GM21526 (cell line): Measurements from ENCODE around the gene MCL1.
A peak's percentile ranks its signal among the peaks of the same experiment; 100 is the strongest.
"Not testable (repeated sequence)": the region's sequence is repeated elsewhere in the genome, so short reads cannot be mapped to it uniquely, and the experiment has no call there.

Experiments used
- ATAC-seq: cut with Tn5 transposase; IDR thresholded peaks from one replicate; pipeline ENCODE4 v1.9.1; 2021; ENCODE audit warnings: moderate library complexity; ENCODE audit not compliant: unreplicated experiment, low FRiP score

MCL1 gene

GRCh38 chr1:150573648-150574071 lies 5.8 kb downstream of the MCL1 start:
- not testable (repeated sequence) for ATAC-seq

GRCh38 chr1:150572918-150573647 lies 6.3 kb downstream of the MCL1 start:
- ATAC-seq = no peak

DNA sequence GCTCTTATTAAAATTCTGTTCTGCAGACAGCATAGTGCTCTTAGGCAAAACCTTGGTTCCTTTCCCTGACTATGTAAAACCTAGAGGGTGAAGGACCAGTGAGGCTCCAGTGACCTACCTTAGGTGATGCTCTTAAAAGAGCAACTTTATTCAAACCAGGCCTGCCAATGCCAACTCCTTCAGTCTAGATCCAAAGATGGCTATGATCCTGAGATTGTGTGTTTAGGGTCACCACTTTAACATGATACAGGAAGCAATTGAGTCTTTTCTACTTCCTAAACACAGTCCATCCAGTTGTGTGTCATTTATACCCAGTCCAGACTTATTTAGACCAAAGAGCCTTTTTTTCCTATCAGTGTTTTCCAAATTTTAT lies 10.8 kb downstream of the MCL1 start:
- ATAC-seq = no peak

DNA sequence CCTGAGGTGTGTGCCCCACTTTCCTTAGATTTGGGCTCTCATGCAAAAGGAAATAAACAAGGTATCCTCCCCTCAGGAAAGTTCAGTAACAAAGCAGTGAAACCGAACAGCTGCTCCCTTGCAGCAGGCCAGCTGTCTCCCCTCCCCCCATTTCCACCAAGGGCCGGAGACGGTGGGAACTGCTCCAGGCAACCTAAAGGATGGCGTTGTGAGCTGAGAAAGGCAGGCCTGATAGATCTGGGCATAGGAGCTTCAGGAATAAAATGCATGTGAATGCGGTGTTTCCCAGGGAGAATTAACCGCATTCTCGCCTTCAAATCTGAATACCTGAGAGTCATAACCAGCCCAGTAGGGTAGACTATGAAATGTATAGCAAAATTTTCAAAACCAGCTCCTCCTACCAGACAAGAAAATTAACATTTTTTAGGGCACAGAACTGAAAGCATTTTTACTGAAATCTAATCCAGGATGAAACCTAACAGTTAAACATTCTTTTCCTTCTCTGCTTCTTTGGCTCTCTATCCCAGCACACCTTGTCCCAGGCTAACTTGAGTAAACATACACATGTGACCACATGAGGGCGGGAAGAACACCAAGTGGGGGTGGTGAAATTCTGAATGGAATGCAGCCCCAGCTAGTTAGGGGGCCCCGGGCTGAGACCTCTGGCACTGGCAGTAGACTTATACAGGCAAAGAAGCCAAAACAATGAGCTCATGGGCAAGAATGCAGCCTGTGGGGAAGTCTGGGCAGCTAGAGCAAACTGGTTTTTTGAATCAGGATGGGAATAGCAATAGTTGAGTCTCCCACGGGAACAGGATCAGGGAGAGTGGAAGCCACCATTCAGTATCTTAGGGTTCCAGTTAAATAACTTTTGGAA lies 11.5 kb downstream of the MCL1 start:
- ATAC-seq = no peak

GRCh38 chr1:150567341-150567716 lies 12.1 kb downstream of the MCL1 start:
- ATAC-seq = no peak

- ATAC-seq = no peak
Observed at GRCh38 chr1:150566589-150567340, 12.6 kb downstream of the MCL1 start.

GRCh38 chr1:150565240-150565991 lies 14.0 kb downstream of the MCL1 start:
- not testable (repeated sequence) for ATAC-seq

GRCh38 chr1:150564051-150564991 lies 15.1 kb downstream of the MCL1 start:
- no peak for ATAC-seq

GRCh38 chr1:150563340-150564038 lies 15.9 kb downstream of the MCL1 start:
- ATAC-seq = peak; percentile 19

- ATAC-seq = peak; percentile 34
Observed at GRCh38 chr1:150562446-150563339, 16.7 kb downstream of the MCL1 start.

- peak; percentile 28 for ATAC-seq
Observed at GRCh38 chr1:150561974-150562445, 17.4 kb downstream of the MCL1 start.

DNA sequence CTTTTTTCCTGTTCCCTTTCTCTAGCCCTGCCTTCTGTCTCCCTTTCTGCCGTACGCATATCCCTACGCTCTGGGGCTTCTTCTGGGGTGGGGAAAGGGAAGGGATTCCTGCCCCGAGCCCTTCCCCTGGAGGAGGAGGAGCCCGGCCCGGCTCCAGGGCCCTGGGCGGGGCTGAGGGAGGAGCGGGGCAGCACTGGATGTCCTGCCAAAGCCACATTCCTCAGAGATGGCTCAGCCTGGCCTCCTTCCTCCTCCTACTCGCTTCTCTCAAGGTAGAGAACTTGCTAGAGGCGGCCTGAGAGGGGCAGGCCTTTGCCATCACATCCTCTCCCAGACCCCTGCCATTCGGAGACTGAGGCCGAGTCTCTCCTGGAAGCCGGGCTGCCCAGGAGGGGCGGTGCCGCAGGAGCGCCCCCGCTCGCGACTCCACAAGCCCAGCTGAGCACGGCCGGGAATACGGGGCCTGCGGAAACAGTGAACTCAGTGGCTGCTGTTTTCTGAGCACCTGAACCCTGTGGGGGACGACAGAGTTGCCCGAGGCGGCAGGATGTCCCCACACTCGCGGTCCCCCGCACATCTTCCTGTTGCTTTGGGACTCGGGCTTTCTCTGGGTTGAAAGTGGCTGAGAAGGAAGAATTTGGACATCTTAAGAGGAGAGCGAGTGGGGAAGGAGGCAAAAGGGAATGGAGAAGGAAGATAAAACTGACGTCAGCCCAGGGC lies 18.0 kb downstream of the MCL1 start:
- no peak for ATAC-seq

DNA sequence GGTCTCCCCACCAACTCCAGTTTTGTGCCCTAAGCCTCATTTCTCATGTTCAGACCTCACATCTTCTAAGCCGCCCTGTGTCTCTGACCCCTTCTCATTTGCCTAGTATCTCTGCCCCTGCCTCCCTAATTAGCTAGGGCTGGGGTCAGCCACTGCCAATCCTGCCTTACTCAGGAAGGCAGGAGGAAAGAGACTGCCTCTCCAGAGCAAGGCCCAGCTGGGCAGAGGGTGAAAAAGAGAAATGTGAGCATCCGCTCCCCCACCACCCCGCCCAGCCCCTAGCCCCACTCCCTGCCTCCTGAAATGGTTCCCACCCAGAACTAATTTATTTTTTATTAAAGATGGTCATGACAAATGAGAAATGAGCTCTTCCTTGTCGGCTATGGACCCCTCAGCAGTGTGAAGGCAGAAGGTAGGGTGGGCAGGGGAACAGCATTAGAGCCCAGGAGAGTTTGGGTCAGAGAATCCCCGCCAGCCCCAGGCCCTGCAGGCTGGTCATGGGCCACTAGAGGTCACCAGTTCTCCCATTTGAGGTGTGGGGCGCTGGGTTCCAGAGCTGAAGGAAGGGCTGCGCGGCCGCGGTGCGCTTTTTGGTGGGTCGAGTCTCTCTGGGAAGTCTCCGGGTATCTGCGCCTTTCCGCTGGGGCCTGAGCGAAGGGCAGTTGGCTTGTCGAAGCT lies 18.7 kb downstream of the MCL1 start:
- ATAC-seq = no peak

DNA sequence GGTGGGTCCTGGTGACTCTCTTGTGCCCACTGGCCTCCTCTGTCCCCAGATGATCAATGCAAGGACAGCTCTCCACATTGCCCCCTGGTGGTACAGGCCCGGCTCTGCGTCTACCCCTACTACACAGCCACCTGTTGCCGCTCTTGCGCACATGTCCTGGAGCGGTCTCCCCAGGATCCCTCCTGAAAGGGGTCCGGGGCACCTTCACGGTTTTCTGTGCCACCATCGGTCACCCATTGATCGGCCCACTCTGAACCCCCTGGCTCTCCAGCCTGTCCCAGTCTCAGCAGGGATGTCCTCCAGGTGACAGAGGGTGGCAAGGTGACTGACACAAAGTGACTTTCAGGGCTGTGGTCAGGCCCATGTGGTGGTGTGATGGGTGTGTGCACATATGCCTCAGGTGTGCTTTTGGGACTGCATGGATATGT lies 19.4 kb downstream of the MCL1 start:
- no peak for ATAC-seq

GRCh38 chr1:150559656-150560010 lies 19.8 kb downstream of the MCL1 start:
- ATAC-seq = no peak
